ENCODE data around the gene TMEM213. TPM values are rescaled to one million over a fixed set of nuclear protein-coding genes. Genes with fewer than 3 reads are reported as not detected.

The TMEM213 gene
- total and polyA plus RNA-seq, 10 of the 15 experiments (the other 5 are each of a cell fraction or from before 2014, with no cell fraction given): not detected

DNA sequence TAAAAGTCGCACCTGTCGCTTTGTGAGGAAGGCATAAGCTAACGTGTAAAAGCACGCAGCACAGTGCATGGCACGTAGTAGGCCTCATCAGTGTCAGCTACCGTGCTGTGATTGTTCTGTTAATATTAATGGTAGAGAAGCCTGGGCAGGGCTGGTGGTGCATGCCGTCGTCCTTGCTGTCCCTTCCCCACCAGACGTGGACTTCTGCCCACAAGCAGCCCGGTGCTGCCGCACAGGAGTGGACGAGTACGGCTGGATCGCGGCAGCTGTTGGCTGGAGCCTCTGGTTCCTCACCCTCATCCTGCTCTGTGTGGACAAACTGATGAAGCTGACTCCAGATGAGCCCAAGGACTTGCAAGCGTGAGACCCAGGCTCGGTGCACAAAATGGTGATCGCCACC lies 4.9 kb downstream of the TMEM213 start (continued):
- TF ChIP-seq, protein P1, sequence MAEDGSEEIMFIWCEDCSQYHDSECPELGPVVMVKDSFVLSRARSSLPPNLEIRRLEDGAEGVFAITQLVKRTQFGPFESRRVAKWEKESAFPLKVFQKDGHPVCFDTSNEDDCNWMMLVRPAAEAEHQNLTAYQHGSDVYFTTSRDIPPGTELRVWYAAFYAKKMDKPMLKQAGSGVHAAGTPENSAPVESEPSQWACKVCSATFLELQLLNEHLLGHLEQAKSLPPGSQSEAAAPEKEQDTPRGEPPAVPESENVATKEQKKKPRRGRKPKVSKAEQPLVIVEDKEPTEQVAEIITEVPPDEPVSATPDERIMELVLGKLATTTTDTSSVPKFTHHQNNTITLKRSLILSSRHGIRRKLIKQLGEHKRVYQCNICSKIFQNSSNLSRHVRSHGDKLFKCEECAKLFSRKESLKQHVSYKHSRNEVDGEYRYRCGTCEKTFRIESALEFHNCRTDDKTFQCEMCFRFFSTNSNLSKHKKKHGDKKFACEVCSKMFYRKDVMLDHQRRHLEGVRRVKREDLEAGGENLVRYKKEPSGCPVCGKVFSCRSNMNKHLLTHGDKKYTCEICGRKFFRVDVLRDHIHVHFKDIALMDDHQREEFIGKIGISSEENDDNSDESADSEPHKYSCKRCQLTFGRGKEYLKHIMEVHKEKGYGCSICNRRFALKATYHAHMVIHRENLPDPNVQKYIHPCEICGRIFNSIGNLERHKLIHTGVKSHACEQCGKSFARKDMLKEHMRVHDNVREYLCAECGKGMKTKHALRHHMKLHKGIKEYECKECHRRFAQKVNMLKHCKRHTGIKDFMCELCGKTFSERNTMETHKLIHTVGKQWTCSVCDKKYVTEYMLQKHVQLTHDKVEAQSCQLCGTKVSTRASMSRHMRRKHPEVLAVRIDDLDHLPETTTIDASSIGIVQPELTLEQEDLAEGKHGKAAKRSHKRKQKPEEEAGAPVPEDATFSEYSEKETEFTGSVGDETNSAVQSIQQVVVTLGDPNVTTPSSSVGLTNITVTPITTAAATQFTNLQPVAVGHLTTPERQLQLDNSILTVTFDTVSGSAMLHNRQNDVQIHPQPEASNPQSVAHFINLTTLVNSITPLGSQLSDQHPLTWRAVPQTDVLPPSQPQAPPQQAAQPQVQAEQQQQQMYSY (CRISPR knock-in tag; IDR thresholded peaks at IDR 0.05): no peak
- no peak for TF ChIP-seq EP300 (IDR thresholded peaks at IDR 0.05; ENCODE audit: borderline replicate concordance in 1 of 2, control insufficient read depth in 1 of 2, low read depth in 2 of 2, low read length in 2 of 2)
- TF ChIP-seq, protein P2, sequence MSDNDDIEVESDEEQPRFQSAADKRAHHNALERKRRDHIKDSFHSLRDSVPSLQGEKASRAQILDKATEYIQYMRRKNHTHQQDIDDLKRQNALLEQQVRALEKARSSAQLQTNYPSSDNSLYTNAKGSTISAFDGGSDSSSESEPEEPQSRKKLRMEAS (IDR thresholded peaks at IDR 0.05; ENCODE audit: low read depth, low read length): no peak
- no peak for TF ChIP-seq ZNF622 (IDR thresholded peaks at IDR 0.05)
- no peak for TF ChIP-seq RB1 (IDR thresholded peaks at IDR 0.05; ENCODE audit: borderline replicate concordance)

DNA sequence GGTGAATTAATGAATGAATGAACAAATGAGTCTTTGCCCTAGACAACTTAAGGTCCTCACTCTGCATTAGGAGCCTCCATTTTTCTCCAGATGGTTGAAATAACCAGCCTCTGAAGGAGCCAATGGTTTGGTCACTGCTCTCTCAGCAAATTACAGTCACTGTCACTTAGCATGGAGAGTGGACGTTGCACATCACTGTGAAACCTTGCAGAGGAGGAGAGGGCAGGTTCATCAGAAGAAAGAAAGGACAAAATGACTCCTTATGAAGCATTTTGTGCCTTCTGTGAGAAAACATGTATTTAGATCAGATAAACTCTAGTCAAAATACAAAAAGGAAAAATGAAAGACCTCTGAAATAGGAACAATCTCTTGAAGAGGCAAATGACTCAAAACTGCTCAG lies 6.8 kb downstream of the TMEM213 start:
- Histone ChIP-seq H3K79me2 (ENCODE audit: control insufficient read depth, insufficient read depth, low read length) (no peaks in the 10 kb centered on the region), H3K9me3 (replicated peaks; ENCODE audit: control insufficient read depth, insufficient read depth, low read length) (no peaks in the 10 kb centered on the region; the same call in 2 of the 3 replicates), H3K27me3 (replicated peaks in 1 of 2; ENCODE audit: control insufficient read depth in 2 of 2, insufficient read depth in 2 of 2, low read length in 1 of 2) (no peaks in the 10 kb centered on the region), H2AFZ (ENCODE audit: control insufficient read depth, low read depth, low read length) (no peak overlapping the region), H3K27ac (ENCODE audit: control insufficient read depth, insufficient read depth) (no peak overlapping the region), H3K4me2 (ENCODE audit: control insufficient read depth, insufficient read depth) (no peak overlapping the region), H3K4me1 (ENCODE audit: control insufficient read depth, insufficient read depth, low read length) (no peaks in the 10 kb centered on the region), H3K9ac (ENCODE audit: control insufficient read depth, insufficient read depth, low read length) (no peak overlapping the region), H3K4me3 (no peak overlapping the region), H4K20me1 (ENCODE audit: control insufficient read depth, insufficient read depth) (no peaks in the 10 kb centered on the region), H3K36me3 (ENCODE audit: control insufficient read depth in 2 of 2, insufficient read depth in 2 of 2, low read length in 1 of 2) (no peaks in the 10 kb centered on the region)
- ATAC-seq (no peak), FAIRE-seq (no peak), DNase-seq (ENCODE audit: low read depth, low spot score) (no peak)
- 0% methylated on average over 1 of the region's 1 CpG for WGBS (ENCODE audit: insufficient coverage, insufficient replicate concordance, low lambda C conversion rate, missing lambda C conversion rate)
- CTCF ChIA-PET: no interaction called here
- no TSS peak for BruUV-seq (replicated peaks)
- in situ Hi-C loops (cut with MboI) (no loop called here), intact Hi-C loops (cut with micrococcal nuclease; ENCODE audit: unreplicated experiment) (no loop called here)
- SMC1A ChIA-PET (ENCODE audit: uncharacterized antibody, unreplicated experiment): no interaction called here
- TF ChIP-seq, protein P3, sequence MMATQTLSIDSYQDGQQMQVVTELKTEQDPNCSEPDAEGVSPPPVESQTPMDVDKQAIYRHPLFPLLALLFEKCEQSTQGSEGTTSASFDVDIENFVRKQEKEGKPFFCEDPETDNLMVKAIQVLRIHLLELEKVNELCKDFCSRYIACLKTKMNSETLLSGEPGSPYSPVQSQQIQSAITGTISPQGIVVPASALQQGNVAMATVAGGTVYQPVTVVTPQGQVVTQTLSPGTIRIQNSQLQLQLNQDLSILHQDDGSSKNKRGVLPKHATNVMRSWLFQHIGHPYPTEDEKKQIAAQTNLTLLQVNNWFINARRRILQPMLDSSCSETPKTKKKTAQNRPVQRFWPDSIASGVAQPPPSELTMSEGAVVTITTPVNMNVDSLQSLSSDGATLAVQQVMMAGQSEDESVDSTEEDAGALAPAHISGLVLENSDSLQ (IDR thresholded peaks at IDR 0.05): no peak
- TF ChIP-seq ZNF217 (IDR thresholded peaks at IDR 0.05): no peak
- TF ChIP-seq, protein P1 (CRISPR knock-in tag; IDR thresholded peaks at IDR 0.05): no peak
- no peak for TF ChIP-seq TCF12 (IDR thresholded peaks at IDR 0.05; ENCODE audit: low read depth, low read length)
- POLR2A ChIA-PET: no interaction called here
- RAD21 ChIA-PET (ENCODE audit: unreplicated experiment): no interaction called here
